Neural cell (in vitro differentiated cells): ENCODE results near the gene UBAP1. TPM values are rescaled to one million over a fixed set of nuclear protein-coding genes. Genes with fewer than 3 reads are reported as not detected.

Experiments used
- H2AFZ ChIP-seq: fragments of 200-600, 300-800 bp; sonication (generic), shearing (Covaris generic); 2 replicates; pipeline ENCODE4 v1.6.0; 2014; ENCODE audit warnings: low read depth, mild to moderate bottlenecking, antibody characterized with exemption, low read length, moderate library complexity
- H3F3A ChIP-seq: fragments of 200-600 bp; shearing (Covaris generic); 2 replicates; pipeline ENCODE4 v1.6.1; 2016; ENCODE audit warnings: mild to moderate bottlenecking, moderate library complexity, mixed read lengths, antibody characterized with exemption, low read length; ENCODE audit not compliant: insufficient read depth, poor library complexity, severe bottlenecking
- H3K27ac ChIP-seq: fragments of 200-600, 300-800 bp; sonication (generic), shearing (Covaris generic); 2 replicates; pipeline ENCODE4 v1.5.1; 2014; ENCODE audit warnings: mild to moderate bottlenecking, low read length, moderate library complexity
- H3K27me3 ChIP-seq: fragments of 300-800, 200-600 bp; sonication (generic), shearing (Covaris generic); 2 replicates; pipeline ENCODE4 v1.6.0; 2014; ENCODE audit warnings: mild to moderate bottlenecking, low read depth, low read length, moderate library complexity; ENCODE audit not compliant: insufficient read depth
- H3K36me3 ChIP-seq: fragments of 300-800, 200-600 bp; sonication (generic), shearing (Covaris generic); 2 replicates; pipeline ENCODE4 v1.5.1; 2014; ENCODE audit warnings: mild to moderate bottlenecking, antibody characterized with exemption, low read length, moderate library complexity; ENCODE audit not compliant: insufficient read depth
- H3K4me2 ChIP-seq: fragments of 300-800, 200-600 bp; sonication (generic), shearing (Covaris generic); 2 replicates; pipeline ENCODE4 v1.6.0; 2014; ENCODE audit warnings: mild to moderate bottlenecking, low read length
- H3K4me3 ChIP-seq: fragments of 300-800, 200-600 bp; sonication (generic), shearing (Covaris generic); 2 replicates; pipeline ENCODE4 v1.5.1; 2014; ENCODE audit warnings: mild to moderate bottlenecking, low read length, moderate library complexity
- H3K79me2 ChIP-seq: fragments of 200-600 bp; shearing (Covaris generic); replicated peaks from 2 replicates; pipeline ENCODE4 v1.6.0; 2014; ENCODE audit warnings: mild to moderate bottlenecking, low read length, moderate library complexity; ENCODE audit not compliant: insufficient read depth
- H3K9ac ChIP-seq: fragments of 300-800, 200-600 bp; sonication (generic), shearing (Covaris generic); 2 replicates; pipeline ENCODE4 v1.6.1; 2016; ENCODE audit warnings: mild to moderate bottlenecking, low read length, mixed read lengths
- H3K9me2 ChIP-seq: fragments of 200-600 bp; shearing (Covaris generic); 2 replicates; pipeline ENCODE4 v1.6.1; 2016; ENCODE audit warnings: mild to moderate bottlenecking, low read length, mixed read lengths; ENCODE audit not compliant: insufficient read depth
- H3K9me3 ChIP-seq: fragments of 200-600, 300-800 bp; sonication (generic), shearing (Covaris generic); 2 replicates; pipeline ENCODE4 v1.6.1; 2016; ENCODE audit warnings: mild to moderate bottlenecking, mixed run types, low read length, moderate library complexity, mixed read lengths
- H4K20me1 ChIP-seq: fragments of 200-600 bp; shearing (Covaris generic); 2 replicates; pipeline ENCODE4 v1.6.1; 2016; ENCODE audit warnings: mild to moderate bottlenecking, mixed run types; ENCODE audit not compliant: insufficient read depth
- CTCF ChIP-seq: fragments of 450-650 bp; IDR thresholded peaks from 2 replicates; pipeline ENCODE4 v1.5.1; 2014; ENCODE audit warnings: antibody characterized with exemption, mild to moderate bottlenecking, moderate library complexity; ENCODE audit not compliant: poor library complexity, severe bottlenecking
- EP300 ChIP-seq: fragments of 450-650 bp; conservative IDR thresholded peaks from 2 replicates; pipeline ENCODE4 v1.6.1; 2014; ENCODE audit warnings: antibody characterized with exemption, mild to moderate bottlenecking, moderate library complexity; ENCODE audit not compliant: poor library complexity, severe bottlenecking
- EZH2 ChIP-seq: fragments of 200-600, 300-800 bp; shearing (Covaris generic), sonication (generic); IDR thresholded peaks from 2 replicates; pipeline ENCODE4 v1.6.1; 2014; ENCODE audit warnings: antibody characterized with exemption, low read length, borderline replicate concordance, mild to moderate bottlenecking; ENCODE audit not compliant: insufficient read depth, poor library complexity, severe bottlenecking
- MXI1 ChIP-seq: fragments of 450-650 bp; conservative IDR thresholded peaks from 2 replicates; pipeline ENCODE4 v1.6.1; 2014; ENCODE audit warnings: antibody characterized with exemption, mild to moderate bottlenecking; ENCODE audit not compliant: poor library complexity, severe bottlenecking
- POLR2AphosphoS5 ChIP-seq: IDR thresholded peaks from 2 replicates; pipeline ENCODE4 v1.6.1; 2012
- RAD21 ChIP-seq: fragments of 450-650 bp; conservative IDR thresholded peaks from 2 replicates; pipeline ENCODE4 v1.6.1; 2014; ENCODE audit warnings: antibody characterized with exemption, mild to moderate bottlenecking, moderate library complexity
- SMC3 ChIP-seq: fragments of 450-650 bp; conservative IDR thresholded peaks from 2 replicates; pipeline ENCODE4 v1.6.1; 2014; ENCODE audit warnings: antibody characterized with exemption, mild to moderate bottlenecking, moderate library complexity; ENCODE audit not compliant: poor library complexity
- TAF1 ChIP-seq: IDR thresholded peaks from 2 replicates; pipeline ENCODE4 v1.6.1; 2012; ENCODE audit warnings: low read depth
- polyA plus RNA-seq: library from polyadenylated mRNA; depleted of rRNA; stranded (reverse); fragments of >200 nt; gene quantifications from 2 replicates; pipeline ENCODE4 v1.2.3, GENCODE V29; 2014

Gene UBAP1
- polyA plus RNA-seq, 1 donor from 2014 or later: 35.1 TPM

GRCh38 chr9:34158362-34158869, 20.4 kb upstream of the UBAP1 start:
- Histone ChIP-seq H3K9me2 (no peaks in the 10 kb centered on the region), H3K4me2 (no peak overlapping the region), H3K9ac (no peak overlapping the region)

GRCh38 chr9:34163434-34163833, 15.4 kb upstream of the UBAP1 start:
- Histone ChIP-seq H3K9me3 (no peaks in the 10 kb centered on the region), H3K4me2 (no peak overlapping the region), H3K9ac (no peak overlapping the region), H3K4me3 (no peak overlapping the region), H2AFZ (no peak overlapping the region), H3K27ac (no peak overlapping the region), H3K36me3 (no peaks in the 10 kb centered on the region), H3K27me3 (no peaks in the 10 kb centered on the region), H3K9me2 (no peaks in the 10 kb centered on the region), H4K20me1 (no peaks in the 10 kb centered on the region), H3K79me2 (no peaks in the 10 kb centered on the region), H3F3A (no peaks in the 10 kb centered on the region)
- no peak for TF ChIP-seq EZH2
- TF ChIP-seq MXI1: no peak
- TF ChIP-seq RAD21: no peak

More at GRCh38 chr9:34158362-34158869, 20.4 kb upstream of the UBAP1 start:
- Histone ChIP-seq H3K27me3 (no peaks in the 10 kb centered on the region), H3K79me2 (no peaks in the 10 kb centered on the region), H3K36me3 (no peaks in the 10 kb centered on the region), H3K9me3 (no peaks in the 10 kb centered on the region), H2AFZ (no peak overlapping the region), H3F3A (no peaks in the 10 kb centered on the region), H3K27ac (no peak overlapping the region), H4K20me1 (no peaks in the 10 kb centered on the region), H3K4me3 (no peak overlapping the region)
- TF ChIP-seq RAD21 (no peak), TAF1 (no peak), EP300 (no peak), SMC3 (no peak), EZH2 (no peak)

GRCh38 chr9:34169125-34169524, 9.7 kb upstream of the UBAP1 start:
- TF ChIP-seq MXI1: no peak
- no peak for TF ChIP-seq CTCF
- TF ChIP-seq EP300: no peak
- TF ChIP-seq POLR2AphosphoS5: no peak
- Histone ChIP-seq H3K27ac (no peak overlapping the region), H3F3A (no peaks in the 10 kb centered on the region)

More at GRCh38 chr9:34169125-34169524, 9.7 kb upstream of the UBAP1 start:
- H4K20me1 ChIP-seq: no peaks in the 10 kb centered on the region
- H3K36me3 ChIP-seq: no peaks in the 10 kb centered on the region
- H2AFZ ChIP-seq: no peak overlapping the region
- H3K9me3 ChIP-seq: no peaks in the 10 kb centered on the region
- H3K4me2 ChIP-seq: no peak overlapping the region
- no peak overlapping the region for H3K4me3 ChIP-seq
- H3K27me3 ChIP-seq: no peaks in the 10 kb centered on the region
- H3K9ac ChIP-seq: no peak overlapping the region
- no peaks in the 10 kb centered on the region for H3K9me2 ChIP-seq
- H3K79me2 ChIP-seq: no peaks in the 10 kb centered on the region
